HCT116 (cell line): ENCODE measurements around the gene CHTF18. TPM values are rescaled to one million over a fixed set of nuclear protein-coding genes. Genes with fewer than 3 reads are reported as not detected.
A peak's percentile ranks its signal among the peaks of the same experiment; 100 is the strongest.

Experiments used
- ATAC-seq: fragments of 200-7000 bp; cut with Tn5 transposase; 2 replicates; pipeline ENCODE4 v1.9.1; 2020; ENCODE audit warnings: mild to moderate bottlenecking, moderate library complexity
- BruUV-seq: library from RNA; stranded (reverse); fragments of 400-500 nt; replicated peaks from 2 replicates; lab custom pipeline; 2021; lab: Mats Ljungman, UMichigan
- CTCF ChIA-PET: fragments of 300-600 bp; sonication (Branson Sonifier 250); formaldehyde crosslinking; loops from one replicate; lab custom pipeline; 2021; ENCODE audit warnings: antibody characterized with exemption; lab: Charles Lee
- POLR2A ChIA-PET: fragments of 300-600, 350-600 bp; sonication (Branson Sonifier 250); formaldehyde crosslinking; loops from one replicate; lab custom pipeline; 2021; ENCODE audit warnings: antibody characterized with exemption; lab: Charles Lee
- RAD21 ChIA-PET, 2 experiments: fragments of 300-600 bp; sonication (Branson Sonifier 250); formaldehyde crosslinking; loops; one replicate each; lab custom pipeline; 2023; ENCODE audit warnings: low total read pairs in 2 of 2; ENCODE audit not compliant: uncharacterized antibody in 2 of 2, unreplicated experiment in 2 of 2, low non-redundant PET in 1 of 2; lab: Charles Lee
- DNase-seq: peaks from one replicate; pipeline ENCODE4 v3.0.0-alpha.2; 2010; ENCODE audit warnings: low read depth, low spot score
- H2AFZ ChIP-seq: fragments of 200-600 bp; shearing (Covaris generic), sonication (generic); 2 replicates; pipeline ENCODE4 v1.6.1; 2017; ENCODE audit warnings: low read depth, mixed run types, mixed read lengths, antibody characterized with exemption, low read length; ENCODE audit not compliant: poor library complexity, severe bottlenecking
- H3K27ac ChIP-seq: 2 replicates; pipeline ENCODE4 v1.5.1; 2012; ENCODE audit warnings: low read depth, low read length
- H3K27me3 ChIP-seq: fragments of 200-600 bp; sonication (generic); 2 replicates; pipeline ENCODE4 v1.6.1; 2016; ENCODE audit warnings: mixed run types, low read length, mixed read lengths; ENCODE audit not compliant: insufficient read depth
- H3K36me3 ChIP-seq, 2 experiments: fragments of 200-500 bp in 1 of 2; fragments of 200-600 bp in 1 of 2; sonication (Bioruptor generic) in 1 of 2; sonication (generic) in 1 of 2; 2 replicates each; pipeline versions ENCODE4 v1.5.1 to v1.6.1; 2014 to 2016; ENCODE audit warnings: low read length in 2 of 2, inconsistent platforms in 1 of 2, mixed read lengths in 1 of 2, mixed run types in 1 of 2; ENCODE audit not compliant: insufficient read depth in 2 of 2, control insufficient read depth in 1 of 2
- H3K4me1 ChIP-seq, 2 experiments: fragments of 200-600 bp in 1 of 2; sonication (generic) in 1 of 2; 2 replicates each; pipeline versions ENCODE4 v1.5.1 to v1.6.1; 2012 to 2017; ENCODE audit warnings: low read length in 2 of 2, inconsistent platforms in 1 of 2, mild to moderate bottlenecking in 1 of 2, mixed read lengths in 1 of 2, mixed run types in 1 of 2, moderate library complexity in 1 of 2; ENCODE audit not compliant: insufficient read depth in 2 of 2, control insufficient read depth in 1 of 2
- H3K4me2 ChIP-seq: fragments of 200-600 bp; sonication (generic); 2 replicates; pipeline ENCODE4 v1.6.1; 2017; ENCODE audit warnings: mixed run types, low read length, mixed read lengths
- H3K4me3 ChIP-seq, 2 experiments: fragments of 200-600 bp in 1 of 2; sonication (generic) in 1 of 2; replicated peaks in 1 of 2; 2 replicates each; pipeline ENCODE4 v1.5.1; 2011 to 2016; ENCODE audit warnings: low read length in 2 of 2, control low read depth in 1 of 2, low read depth in 1 of 2, mild to moderate bottlenecking in 1 of 2, mixed read lengths in 1 of 2, mixed run types in 1 of 2
- H3K79me2 ChIP-seq: fragments of 200-600 bp; sonication (generic); 2 replicates; pipeline ENCODE4 v1.6.1; 2017; ENCODE audit warnings: mild to moderate bottlenecking, mixed run types, low read length, moderate library complexity, mixed read lengths; ENCODE audit not compliant: insufficient read depth
- H3K9ac ChIP-seq: fragments of 200-600 bp; sonication (generic); 2 replicates; pipeline ENCODE4 v1.6.1; 2016; ENCODE audit warnings: low read length, mixed read lengths
- H3K9me2 ChIP-seq: fragments of 200-600 bp; sonication (generic), shearing (Covaris generic); 2 replicates; pipeline ENCODE4 v1.6.1; 2017; ENCODE audit warnings: mixed run types, mild to moderate bottlenecking, moderate library complexity; ENCODE audit not compliant: insufficient read depth
- H3K9me3 ChIP-seq, 2 experiments: fragments of 200-500 bp in 1 of 2; fragments of 200-600 bp in 1 of 2; sonication (Bioruptor generic) in 1 of 2; sonication (generic) in 1 of 2; 2 replicates each; pipeline ENCODE4 v1.6.1; 2014 to 2017; ENCODE audit warnings: low read length in 2 of 2, mixed read lengths in 2 of 2, inconsistent platforms in 1 of 2, low read depth in 1 of 2, mild to moderate bottlenecking in 1 of 2, mixed run types in 1 of 2, moderate library complexity in 1 of 2; ENCODE audit not compliant: control insufficient read depth in 1 of 2, insufficient read depth in 1 of 2
- H4K20me1 ChIP-seq: fragments of 200-600 bp; sonication (generic), shearing (Covaris generic); 2 replicates; pipeline ENCODE4 v1.6.1; 2017; ENCODE audit warnings: mixed run types, mild to moderate bottlenecking, moderate library complexity; ENCODE audit not compliant: insufficient read depth
- ATF3 ChIP-seq: IDR thresholded peaks from 2 replicates; pipeline ENCODE4 v1.6.1; 2012
- CEBPB ChIP-seq: IDR thresholded peaks from 2 replicates; pipeline ENCODE4 v1.6.1; 2012; ENCODE audit warnings: low read depth
- CTCF ChIP-seq, 3 experiments: fragments of 200-600 bp in 1 of 3; sonication (generic) in 1 of 3; IDR thresholded peaks in 2 of 3; conservative IDR thresholded peaks in 1 of 3; 2 replicates each; pipeline ENCODE4 v1.5.1; 2012 to 2017; ENCODE audit warnings: low read depth in 2 of 3, low read length in 2 of 3, antibody characterized with exemption in 1 of 3, borderline replicate concordance in 1 of 3, control low read depth in 1 of 3, mild to moderate bottlenecking in 1 of 3, mixed read lengths in 1 of 3, mixed run types in 1 of 3, moderate library complexity in 1 of 3; ENCODE audit not compliant: insufficient read depth in 1 of 3
- ELF1 ChIP-seq: IDR thresholded peaks from 2 replicates; pipeline ENCODE4 v1.6.1; 2012; ENCODE audit warnings: low read depth, borderline replicate concordance
- POLR2AphosphoS5 ChIP-seq: IDR thresholded peaks from 2 replicates; pipeline ENCODE4 v1.6.1; 2011; ENCODE audit warnings: mild to moderate bottlenecking, low read depth, low read length, moderate library complexity
- REST ChIP-seq: IDR thresholded peaks from 2 replicates; pipeline ENCODE4 v1.6.1; 2012; ENCODE audit warnings: low read depth
- TCF7L2 ChIP-seq: IDR thresholded peaks from 2 replicates; pipeline ENCODE4 v1.7.0; 2011; ENCODE audit warnings: borderline replicate concordance, inconsistent platforms; ENCODE audit not compliant: insufficient read depth, insufficient read length; ENCODE audit errors: extremely low read depth
- YY1 ChIP-seq: IDR thresholded peaks from 2 replicates; pipeline ENCODE4 v1.6.1; 2011; ENCODE audit warnings: low read length, low read depth, moderate library complexity, mild to moderate bottlenecking; ENCODE audit not compliant: insufficient replicate concordance; ENCODE audit errors: extremely low read depth
- intact Hi-C: fragments of 100-400 bp; cut with micrococcal nuclease; formaldehyde crosslinking; loops from 2 replicates; pipeline ENCODE4 v1.10.0; 2022
- total RNA-seq: library from RNA; stranded (reverse); gene quantifications from one replicate; pipeline ENCODE4 v1.2.1, GENCODE V29; 2021; ENCODE audit not compliant: unreplicated experiment

Gene CHTF18
- total RNA-seq, 1 experiment from 2014 or later, result 145 TPM

GRCh38 chr16:802461-802860, 14.0 kb downstream of the CHTF18 start:
- Histone ChIP-seq H3K36me3 (no peaks in the 10 kb centered on the region), H3K79me2 (peaks cover 10% of the 10 kb centered on the region; the same call in 1 of the 2 replicates), H4K20me1 (no peaks in the 10 kb centered on the region), H3K9me2 (no peaks in the 10 kb centered on the region), H3K4me1 (peaks cover 8 to 29% of the 10 kb centered on the region in 2 experiments; a peak in 3 of 4 replicates), H3K9ac (no peak overlapping the region), H3K27me3 (no peaks in the 10 kb centered on the region), H2AFZ (no peak overlapping the region), H3K4me2 (no peak overlapping the region), H3K27ac (no peak overlapping the region), H3K9me3 (no peaks in the 10 kb centered on the region), H3K4me3 (no peak overlapping the region)
- intact Hi-C loops, result no loop called here
- ChIA-PET POLR2A (interaction anchor here (1.3 kb wide), 1 partner anchor 42 kb away, joined by 3 read pairs; the partner anchor contains the start of gene MSLN), CTCF (no interaction called here), RAD21 (no interaction called here)
- ATAC-seq, result no peak
- DNase-seq, result no peak
- BruUV-seq, result no TSS peak
- no peak for TF ChIP-seq ELF1
- no peak for TF ChIP-seq YY1
- TF ChIP-seq CTCF (IDR thresholded peaks at IDR 0.05 in 2 of 3, conservative IDR thresholded peaks at IDR 0.05 in 1 of 3; ENCODE audit: borderline replicate concordance in 1 of 3, insufficient read depth in 1 of 3, low read depth in 2 of 3, low read length in 2 of 3), result no peak
- TF ChIP-seq REST, result no peak
- TF ChIP-seq TCF7L2, result no peak
- 0 out of 2 replicates have a peak, but pooled peaks have one; percentile 21 for TF ChIP-seq POLR2AphosphoS5
- TF ChIP-seq CEBPB, result no peak
- no peak for TF ChIP-seq ATF3
